CD4-positive, CD25-positive, alpha-beta regulatory T cell (primary cell): ENCODE data around the gene VMA21. TPM values are rescaled to one million over a fixed set of nuclear protein-coding genes. Genes with fewer than 3 reads are reported as not detected.
A peak's percentile ranks its signal among the peaks of the same experiment; 100 is the strongest.

ENCODE experiments used
- ATAC-seq, 2 donors: fragments of 150-1000 bp; cut with Tn5 transposase; one replicate each; pipeline ENCODE4 v1.10.0; 2021; ENCODE audit warnings: low read depth in 2 of 2, moderate number of reproducible peaks in 2 of 2, moderate library complexity in 1 of 2
- DNase-seq, 3 donors: peaks; one replicate each; pipeline versions ENCODE4 v3.0.0 to v3.0.0-alpha.2; 2012 to 2022; ENCODE audit warnings: mixed read lengths in 1 of 3
- H3K27ac ChIP-seq: one replicate; pipeline ENCODE4 v1.7.0; 2013; ENCODE audit warnings: mild to moderate bottlenecking, low read length; ENCODE audit not compliant: insufficient read depth, poor library complexity, severe bottlenecking
- H3K27me3 ChIP-seq: one replicate; pipeline ENCODE4 v1.7.0; 2013; ENCODE audit warnings: low read length; ENCODE audit not compliant: control insufficient read depth, insufficient read depth
- H3K36me3 ChIP-seq: one replicate; pipeline ENCODE4 v1.7.0; 2013; ENCODE audit warnings: mild to moderate bottlenecking, low read length, moderate library complexity; ENCODE audit not compliant: control insufficient read depth, insufficient read depth
- H3K4me1 ChIP-seq: 2 replicates; pipeline ENCODE4 v1.7.0; 2013; ENCODE audit warnings: mild to moderate bottlenecking, low read length; ENCODE audit not compliant: insufficient read depth, control insufficient read depth, poor library complexity, severe bottlenecking
- H3K4me3 ChIP-seq: one replicate; pipeline ENCODE4 v1.7.0; 2013; ENCODE audit warnings: low read depth, mild to moderate bottlenecking, low read length, moderate library complexity
- H3K9me3 ChIP-seq, 2 experiments: 1 replicate in 1 of 2; 2 replicates in 1 of 2; pipeline ENCODE4 v1.7.0; 2013; ENCODE audit warnings: low read length in 2 of 2, mild to moderate bottlenecking in 1 of 2, moderate library complexity in 1 of 2; ENCODE audit not compliant: control insufficient read depth in 2 of 2
- H3K27ac Mint-ChIP-seq, 3 donors: one replicate each; pipeline ENCODE4 v1.8.0; 2020 to 2022; ENCODE audit warnings: mild to moderate bottlenecking in 3 of 3, mixed read lengths in 3 of 3, moderate library complexity in 2 of 3
- H3K27me3 Mint-ChIP-seq: one replicate; pipeline ENCODE4 v1.8.0; 2022; ENCODE audit warnings: mild to moderate bottlenecking, mixed read lengths
- H3K36me3 Mint-ChIP-seq: one replicate; pipeline ENCODE4 v1.8.0; 2020; ENCODE audit warnings: mixed read lengths
- H3K4me1 Mint-ChIP-seq, 4 donors: one replicate each; pipeline ENCODE4 v1.8.0; 2020 to 2022; ENCODE audit warnings: mixed read lengths in 4 of 4, mild to moderate bottlenecking in 1 of 4
- H3K4me3 Mint-ChIP-seq, 4 donors: one replicate each; pipeline ENCODE4 v1.8.0; 2020 to 2022; ENCODE audit warnings: mild to moderate bottlenecking in 4 of 4, mixed read lengths in 4 of 4, moderate library complexity in 3 of 4
- H3K9me3 Mint-ChIP-seq, 7 donors: one replicate each; pipeline ENCODE4 v1.8.0; 2020 to 2022; ENCODE audit warnings: mixed read lengths in 7 of 7, mild to moderate bottlenecking in 3 of 7, moderate library complexity in 2 of 7
- polyA plus RNA-seq, 4 donors: library from polyadenylated mRNA; unstranded; fragments of 300-500 nt; fragmentation: Illumina TruSeq; gene quantifications; one replicate each; pipeline ENCODE4 v1.2.3, GENCODE V29; 2021
- total RNA-seq: library from RNA; stranded (reverse); gene quantifications from one replicate; pipeline ENCODE4 v1.2.3, GENCODE V29; 2022

Gene VMA21
- total RNA-seq (26.0 TPM), polyA plus RNA-seq (10 to 100 TPM; 31.7 to 43.0 (median 37.9) TPM)

GRCh38 chrX:151396825-151397740 is at the start of gene VMA21:
Gene VMA21 (plus strand): TSS chrX:151397206. CDS start chrX:151397309, 103 bp downstream.
- H3K4me1 ChIP-seq, result peaks cover 51% of the 10 kb centered on the region
- peak; percentile 81 to 82 for ATAC-seq
- Mint-ChIP-seq H3K27ac (peak within 1 kb of the TSS; percentile 93 to 98 (median 96)), H3K4me3 (peak within 1 kb of the TSS; percentile 89 to 97 (median 91)), H3K9me3 (peaks cover 0 to 3% (median 0%) of the 10 kb centered on the region in 7 donors), H3K27me3 (no peaks in the 10 kb centered on the region), H3K4me1 (peaks cover 24 to 71% (median 41%) of the 10 kb centered on the region in 4 donors), H3K36me3 (no peaks in the 10 kb centered on the region)
- no peaks in the 10 kb centered on the region for H3K27me3 ChIP-seq
- peak; percentile 75 to 84 (median 80) for DNase-seq
- H3K36me3 ChIP-seq, result no peaks in the 10 kb centered on the region
- H3K4me3 ChIP-seq, result peak within 1 kb of the TSS; percentile 81
- H3K9me3 ChIP-seq, result no peaks in the 10 kb centered on the region
- peak within 1 kb of the TSS; percentile 93 for H3K27ac ChIP-seq

GRCh38 chrX:151359341-151359740 is 37.7 kb upstream of the VMA21 start:
- ATAC-seq (no peak), DNase-seq (no peak)
- Mint-ChIP-seq H3K9me3 (peaks cover 0 to 2% (median 0%) of the 10 kb centered on the region in 7 donors), H3K4me3 (no peak overlapping the region), H3K4me1 (peaks cover 0 to 5% (median 0%) of the 10 kb centered on the region in 4 donors), H3K27me3 (peaks cover 12% of the 10 kb centered on the region), H3K27ac (no peak overlapping the region), H3K36me3 (no peaks in the 10 kb centered on the region)
- Histone ChIP-seq H3K36me3 (no peaks in the 10 kb centered on the region), H3K9me3 (no peaks in the 10 kb centered on the region), H3K27ac (no peak overlapping the region), H3K4me3 (no peak overlapping the region), H3K4me1 (no peaks in the 10 kb centered on the region), H3K27me3 (peaks cover 4% of the 10 kb centered on the region)

- Mint-ChIP-seq H3K9me3 (no peaks in the 10 kb centered on the region), H3K4me1 (peaks cover 0 to 5% (median 0%) of the 10 kb centered on the region in 4 donors), H3K4me3 (peak overlapping the region in 2 of 4 donors; percentile 4 to 56), H3K27me3 (peaks cover 13% of the 10 kb centered on the region), H3K27ac (no peak overlapping the region), H3K36me3 (no peaks in the 10 kb centered on the region)
- Histone ChIP-seq H3K27ac (no peak overlapping the region), H3K4me3 (no peak overlapping the region), H3K36me3 (no peaks in the 10 kb centered on the region), H3K4me1 (no peaks in the 10 kb centered on the region), H3K27me3 (peaks cover 4% of the 10 kb centered on the region), H3K9me3 (no peaks in the 10 kb centered on the region)
- DNase-seq, result peak in 2 of 3 donors; percentile 12 to 20
- ATAC-seq, result peak in 1 of 2 donors; percentile 45
These were observed 36.8 kb upstream of the VMA21 start for GRCh38 chrX:151359931-151360871.

- H3K27me3 Mint-ChIP-seq, result peaks cover 10% of the 10 kb centered on the region
These were observed 33.7 kb upstream of the VMA21 start for GRCh38 chrX:151363316-151363715.

GRCh38 chrX:151365579-151365978 is 31.4 kb upstream of the VMA21 start:
- H3K27ac ChIP-seq, result no peak overlapping the region
- H3K4me3 Mint-ChIP-seq, result no peak overlapping the region
- H3K9me3 ChIP-seq, result no peaks in the 10 kb centered on the region
- H3K36me3 ChIP-seq, result no peaks in the 10 kb centered on the region
- no peaks in the 10 kb centered on the region for H3K4me1 ChIP-seq
- no peaks in the 10 kb centered on the region for H3K36me3 Mint-ChIP-seq
- peaks cover 4% of the 10 kb centered on the region for H3K27me3 Mint-ChIP-seq
- H3K4me1 Mint-ChIP-seq, result peaks cover 0 to under 1% (median 0%) of the 10 kb centered on the region in 4 donors
- peaks cover 2% of the 10 kb centered on the region for H3K27me3 ChIP-seq
- H3K27ac Mint-ChIP-seq, result no peak overlapping the region
- no peak overlapping the region for H3K4me3 ChIP-seq
- peaks cover 0 to 1% (median 0%) of the 10 kb centered on the region in 7 donors for H3K9me3 Mint-ChIP-seq
- ATAC-seq, result no peak
- no peak for DNase-seq

More at GRCh38 chrX:151363316-151363715, 33.7 kb upstream of the VMA21 start:
- Mint-ChIP-seq H3K36me3 (no peaks in the 10 kb centered on the region), H3K9me3 (no peaks in the 10 kb centered on the region), H3K27ac (no peak overlapping the region), H3K4me3 (no peak overlapping the region), H3K4me1 (peaks cover 0 to 5% (median 0%) of the 10 kb centered on the region in 4 donors)
- H3K27me3 ChIP-seq, result peaks cover 4% of the 10 kb centered on the region
- no peak for ATAC-seq
- no peaks in the 10 kb centered on the region for H3K4me1 ChIP-seq
- no peaks in the 10 kb centered on the region for H3K9me3 ChIP-seq
- DNase-seq, result no peak
- H3K4me3 ChIP-seq, result no peak overlapping the region
- H3K27ac ChIP-seq, result no peak overlapping the region
- H3K36me3 ChIP-seq, result no peaks in the 10 kb centered on the region

GRCh38 chrX:151370906-151371305 is 26.1 kb upstream of the VMA21 start:
- Histone ChIP-seq H3K27me3 (peaks cover 2% of the 10 kb centered on the region), H3K36me3 (no peaks in the 10 kb centered on the region), H3K4me1 (no peaks in the 10 kb centered on the region), H3K9me3 (no peaks in the 10 kb centered on the region), H3K27ac (no peak overlapping the region), H3K4me3 (no peak overlapping the region)
- Mint-ChIP-seq H3K36me3 (no peaks in the 10 kb centered on the region), H3K4me1 (no peaks in the 10 kb centered on the region), H3K27ac (no peak overlapping the region), H3K27me3 (peaks cover 11% of the 10 kb centered on the region), H3K9me3 (peaks cover 0 to 1% (median 0%) of the 10 kb centered on the region in 7 donors), H3K4me3 (no peak overlapping the region)
- DNase-seq, result no peak
- no peak for ATAC-seq

GRCh38 chrX:151384807-151385206 is 12.2 kb upstream of the VMA21 start:
- Mint-ChIP-seq H3K36me3 (no peaks in the 10 kb centered on the region), H3K27ac (no peak overlapping the region), H3K27me3 (no peaks in the 10 kb centered on the region), H3K4me1 (peaks cover 0 to 8% (median 4%) of the 10 kb centered on the region in 4 donors), H3K4me3 (no peak overlapping the region), H3K9me3 (no peaks in the 10 kb centered on the region)
- Histone ChIP-seq H3K36me3 (no peaks in the 10 kb centered on the region), H3K9me3 (no peaks in the 10 kb centered on the region), H3K27ac (no peak overlapping the region), H3K27me3 (no peaks in the 10 kb centered on the region), H3K4me3 (no peak overlapping the region), H3K4me1 (no peaks in the 10 kb centered on the region)
- DNase-seq, result no peak
- no peak for ATAC-seq
